Measurements from ENCODE around the gene FGL2.
"Not testable (repeated sequence)": the region's sequence is repeated elsewhere in the genome, so short reads cannot be mapped to it uniquely, and the experiment has no call there.

GRCh38 chr7:77154917-77155464 lies 44.6 kb downstream of the FGL2 start:
- not testable (repeated sequence) for TF ChIP-seq CTCF (conservative IDR thresholded peaks at IDR 0.05 in 1 of 2, IDR thresholded peaks at IDR 0.05 in 1 of 2; ENCODE audit: low read depth in 1 of 2, low read length in 2 of 2); EZH2 (IDR thresholded peaks at IDR 0.05; ENCODE audit: low read length, missing control alignments)
